Subcutaneous adipose tissue (tissue), 4 donors: ENCODE results near the gene ABCB8. TPM values are rescaled to one million over a fixed set of nuclear protein-coding genes. Genes with fewer than 3 reads are reported as not detected.

Experiments used
- CTCF ChIP-seq: fragments of 450-650 bp; IDR thresholded peaks from one replicate; pipeline ENCODE4 v1.5.1; 2016; ENCODE audit warnings: low read depth, mild to moderate bottlenecking, control low read depth, antibody characterized with exemption, moderate library complexity
- total RNA-seq, 4 donors: library from RNA; depleted of rRNA; stranded (reverse); fragments of >200 nt; gene quantifications; one replicate each; pipeline ENCODE4 v1.1.0, GENCODE V29; 2016

ABCB8 gene
- total RNA-seq, 4 donors from 2014 or later, result 13.2 to 45.4 (median 14.9) TPM

GRCh38 chr7:151086802-151087244 lies 58.6 kb downstream of the ABCB8 start:
- no peak for TF ChIP-seq CTCF

DNA sequence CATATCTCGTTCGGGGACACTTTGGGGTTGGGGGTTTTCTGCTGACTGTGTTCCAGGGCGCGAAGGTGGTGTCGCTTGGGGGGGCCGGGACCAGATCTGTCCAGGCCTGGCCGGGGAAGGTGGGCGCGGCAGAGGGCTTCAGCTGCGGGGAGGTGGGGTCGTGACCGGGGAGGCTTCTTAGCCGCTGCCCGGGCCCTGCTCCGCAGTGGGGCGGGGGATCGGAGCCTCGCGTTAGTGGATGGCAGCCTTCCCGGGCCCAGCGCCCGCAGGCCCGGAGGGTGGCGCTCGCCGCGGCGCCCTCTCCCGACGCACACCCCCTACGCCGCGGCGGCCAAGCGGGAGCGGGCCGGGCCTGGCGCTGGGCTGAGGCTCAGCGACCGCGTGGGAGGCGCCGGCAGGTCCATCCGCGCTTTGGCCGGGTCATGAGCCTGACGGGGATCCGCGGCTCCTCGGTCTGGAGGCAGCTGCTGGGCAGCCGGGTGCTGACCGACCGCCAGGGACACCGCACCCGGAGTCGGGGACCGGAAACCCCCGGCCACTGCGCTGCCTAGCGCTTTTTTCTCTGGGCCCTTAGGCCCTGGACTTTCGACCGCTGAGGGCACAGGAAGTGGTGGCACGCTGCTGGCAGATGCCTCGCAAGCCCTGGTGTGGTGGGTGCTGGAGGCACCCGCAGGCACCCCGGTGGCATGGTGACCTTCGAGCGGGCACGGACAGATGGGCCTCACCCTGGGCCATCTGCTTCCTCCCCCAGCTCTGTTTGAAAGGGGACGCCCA lies 59.2 kb downstream of the ABCB8 start:
- TF ChIP-seq CTCF, result no peak

DNA sequence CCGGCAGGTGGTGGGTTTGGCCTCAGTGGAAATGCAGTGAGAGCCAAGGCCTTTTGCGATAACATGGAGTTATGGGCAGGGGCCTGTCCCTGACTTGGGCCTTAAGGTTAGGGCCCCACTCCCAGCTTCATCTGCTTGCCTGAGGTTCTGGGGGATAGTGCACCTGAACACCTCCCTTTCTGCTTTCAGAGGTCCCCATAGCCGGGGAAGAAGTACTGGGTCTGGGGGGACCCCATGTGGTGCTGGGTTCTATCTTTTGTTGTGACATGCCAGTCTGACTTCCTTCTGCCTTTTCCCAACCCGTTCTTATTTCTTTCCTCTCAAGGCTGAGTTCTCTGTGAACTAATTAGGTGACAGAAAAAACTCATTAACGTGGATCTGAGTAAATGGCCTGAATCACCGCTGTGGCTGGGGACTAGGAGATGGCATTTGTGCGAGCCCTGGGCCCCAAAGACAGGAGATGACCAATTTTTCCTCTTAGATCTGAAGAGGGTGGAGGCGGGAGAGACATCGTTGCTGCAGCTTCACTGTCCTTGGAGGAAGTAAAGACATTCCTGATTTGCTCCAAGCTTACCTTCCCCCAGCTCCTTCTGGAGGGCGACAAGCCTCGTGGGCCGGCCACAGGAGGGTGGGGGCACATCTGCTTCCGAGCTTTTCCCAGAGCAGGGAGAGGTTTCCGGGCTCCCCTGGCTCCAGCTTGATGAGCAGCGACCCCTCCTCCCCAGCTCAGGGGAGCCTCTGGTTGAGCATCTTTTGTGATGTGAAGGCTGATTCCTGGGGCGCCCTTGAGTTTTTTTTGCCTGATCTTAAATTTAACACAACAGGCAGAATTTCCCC lies 60.0 kb downstream of the ABCB8 start:
- TF ChIP-seq CTCF, result no peak

- TF ChIP-seq CTCF, result no peak
Observed at GRCh38 chr7:151088856-151089699, 60.8 kb downstream of the ABCB8 start.

DNA sequence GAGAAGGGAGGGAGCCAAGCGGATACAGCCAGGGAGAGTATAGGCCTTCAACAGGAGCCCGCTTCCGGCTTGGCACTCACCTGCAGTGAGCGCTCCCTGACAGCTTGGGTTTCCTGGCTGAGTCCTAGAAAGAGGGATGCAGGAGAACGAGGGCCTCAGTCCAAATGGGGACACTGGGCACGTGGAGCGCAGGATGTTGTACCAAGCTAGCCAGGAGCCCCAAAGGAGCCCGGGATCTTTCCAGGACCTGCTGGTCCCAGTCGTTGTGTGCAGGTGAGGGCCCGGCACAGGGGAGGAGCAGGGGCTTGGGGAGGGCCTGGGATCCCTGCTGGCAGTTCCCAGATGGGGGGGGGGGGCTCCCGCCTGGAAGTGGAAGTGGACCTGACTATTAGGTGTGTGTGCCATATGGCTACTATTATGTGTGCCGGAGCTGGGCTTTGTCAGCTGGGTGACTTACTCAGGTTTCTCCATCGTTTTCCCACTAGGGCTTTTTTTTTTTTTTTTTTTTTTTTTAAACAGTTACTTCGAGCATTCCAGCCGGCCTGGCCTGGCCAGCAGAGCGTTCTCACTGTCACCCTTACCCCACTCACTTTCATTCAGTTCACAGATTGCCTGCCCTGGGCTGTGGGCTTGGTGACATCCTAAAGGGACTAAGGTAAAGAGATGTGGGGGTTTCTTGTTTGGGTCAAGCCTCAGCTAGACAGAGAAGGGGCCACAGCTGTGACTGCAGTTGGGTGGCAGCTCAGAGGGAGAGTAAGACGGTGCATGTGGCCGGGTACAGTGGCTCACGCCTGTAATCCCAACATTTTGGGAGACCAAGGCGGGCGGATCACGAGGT lies 61.9 kb downstream of the ABCB8 start:
- TF ChIP-seq CTCF, result no peak

DNA sequence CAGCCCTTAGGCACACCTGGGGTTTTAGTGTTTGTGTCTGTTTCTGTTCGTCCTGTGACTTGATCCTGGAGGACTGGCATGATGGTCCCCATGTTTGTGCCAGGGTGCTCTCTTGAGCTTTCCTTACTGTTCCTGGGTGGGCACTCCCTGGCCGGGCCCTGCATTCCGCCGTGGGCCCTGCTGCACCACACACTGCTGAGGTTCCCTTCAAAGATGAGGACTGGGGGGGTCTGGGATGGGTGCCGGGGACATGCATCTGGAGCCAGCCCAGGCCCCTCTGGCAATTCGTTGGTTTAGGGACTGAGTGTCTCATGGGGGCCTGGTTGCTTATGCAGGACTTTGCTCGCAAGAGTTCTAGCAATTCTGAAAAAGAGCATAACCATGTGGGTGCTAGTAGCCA lies 62.8 kb downstream of the ABCB8 start:
- TF ChIP-seq CTCF, result no peak
